ENCODE data around the gene ZNF804A.

Gene ZNF804A

DNA sequence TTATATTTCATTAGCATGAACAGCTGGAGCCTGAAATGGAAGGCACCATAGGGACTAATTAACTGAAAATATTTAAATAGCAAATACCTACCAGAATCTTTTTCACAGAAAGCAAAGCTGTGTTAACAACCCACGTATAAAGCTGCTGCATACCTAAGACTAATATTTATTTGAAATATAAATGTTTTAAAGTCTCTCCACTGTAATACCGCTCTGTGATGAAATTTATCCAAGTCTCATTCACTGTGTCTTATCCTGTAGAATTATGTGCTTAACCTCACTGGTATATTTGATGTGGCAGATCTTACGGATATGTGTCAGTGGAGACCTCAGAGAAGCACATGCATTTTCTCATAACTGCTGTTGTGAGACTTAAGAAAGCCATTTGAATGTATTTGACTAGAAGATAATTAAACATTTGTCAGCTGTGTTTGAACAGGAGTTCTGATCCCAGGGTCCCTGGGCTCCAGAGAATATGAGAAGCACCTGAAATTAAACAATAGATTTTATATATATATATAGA lies 373.3 kb downstream of the ZNF804A start:
- no peak for DNase-seq
